Daoy (cell line): Measurements from ENCODE around the gene PARVB. TPM values are rescaled to one million over a fixed set of nuclear protein-coding genes. Genes with fewer than 3 reads are reported as not detected.
"Not testable (repeated sequence)": the region's sequence is repeated elsewhere in the genome, so short reads cannot be mapped to it uniquely, and the experiment has no call there.

Experiments
- DNase-seq: peaks from one replicate; pipeline ENCODE4 v3.0.0-alpha.2; 2015; ENCODE audit warnings: low read depth
- total RNA-seq: library from RNA; depleted of rRNA; stranded (reverse); fragments of >200 nt; shearing (Covaris generic); gene quantifications from 2 replicates; pipeline ENCODE4 v1.2.3, GENCODE V29; 2014

The PARVB gene
- total RNA-seq, 1 experiment from 2014 or later: 29.7 TPM

GRCh38 chr22:43996981-43997265 is 27.2 kb upstream of the PARVB start:
- DNase-seq: no peak

- no peak for DNase-seq
These were observed 25.3 kb upstream of the PARVB start for GRCh38 chr22:43998679-43999264.

- DNase-seq: no peak
These were observed 24.7 kb upstream of the PARVB start for GRCh38 chr22:43999378-43999777.

GRCh38 chr22:44000123-44000522 is 24.0 kb upstream of the PARVB start:
- no peak for DNase-seq

- DNase-seq: no peak
These were observed 22.6 kb upstream of the PARVB start for GRCh38 chr22:44001521-44001920.

GRCh38 chr22:44002324-44002723 is 21.8 kb upstream of the PARVB start:
- DNase-seq: no peak

GRCh38 chr22:44002997-44003396 is 21.1 kb upstream of the PARVB start:
- DNase-seq: no peak

GRCh38 chr22:44003405-44004103 is 20.5 kb upstream of the PARVB start:
- peak; percentile 17 for DNase-seq

- DNase-seq: no peak
These were observed 20.0 kb upstream of the PARVB start for GRCh38 chr22:44004104-44004460.

- DNase-seq: no peak
These were observed 18.6 kb upstream of the PARVB start for GRCh38 chr22:44005524-44005923.

- DNase-seq: no peak
These were observed 11.9 kb upstream of the PARVB start for GRCh38 chr22:44012162-44012561.

GRCh38 chr22:44012591-44012990 is 11.5 kb upstream of the PARVB start:
- no peak for DNase-seq

- DNase-seq: no peak
These were observed 9.9 kb upstream of the PARVB start for GRCh38 chr22:44014241-44014640.

- DNase-seq: not testable (repeated sequence)
These were observed 7.5 kb upstream of the PARVB start for GRCh38 chr22:44016586-44016985.

- no peak for DNase-seq
These were observed 5.5 kb upstream of the PARVB start for GRCh38 chr22:44018594-44018993.

GRCh38 chr22:44019416-44019815 is 4.7 kb upstream of the PARVB start:
- DNase-seq: no peak

- no peak for DNase-seq
These were observed 4.3 kb upstream of the PARVB start for GRCh38 chr22:44019846-44020245.

- peak; percentile 52 for DNase-seq
These were observed 3.1 kb upstream of the PARVB start for GRCh38 chr22:44020981-44021380.

GRCh38 chr22:44023404-44024287 is 456 bp upstream of the PARVB start:
- peak; percentile 55 for DNase-seq

- peak; percentile 8 for DNase-seq
These were observed 1.3 kb downstream of the PARVB start for GRCh38 chr22:44025171-44026065.

- peak; percentile 51 for DNase-seq
These were observed 2.0 kb downstream of the PARVB start for GRCh38 chr22:44026066-44026629.
